ENCODE measurements around the gene ARHGAP15.

GRCh38 chr2:143802242-143802641 lies 673.0 kb downstream of the ARHGAP15 start:
- no peak for TF ChIP-seq CTCF (IDR thresholded peaks at IDR 0.05)
- no peak for TF ChIP-seq ZNF302 (CRISPR knock-in tag; IDR thresholded peaks at IDR 0.05)
- TF ChIP-seq REST (IDR thresholded peaks at IDR 0.05) = no peak
- no peak for TF ChIP-seq POLR2A (IDR thresholded peaks at IDR 0.05; ENCODE audit: low read length)
- TF ChIP-seq EP300 (IDR thresholded peaks at IDR 0.05) = no peak
- no peak for TF ChIP-seq CHD2 (IDR thresholded peaks at IDR 0.05; ENCODE audit: low read length, partially characterized antibody)
- no peak for TF ChIP-seq EHMT2 (IDR thresholded peaks at IDR 0.05; ENCODE audit: low read depth)
- TF ChIP-seq POLR2AphosphoS2 (conservative IDR thresholded peaks at IDR 0.05; ENCODE audit: low read length) = no peak
- TF ChIP-seq RFX5 (IDR thresholded peaks at IDR 0.05) = no peak
- TF ChIP-seq ELK1 (IDR thresholded peaks at IDR 0.05; ENCODE audit: low read depth, low read length) = no peak

Data from A549 (cell line).